K562 (cell line): Measurements from ENCODE around the gene RAD1. TPM values are rescaled to one million over a fixed set of nuclear protein-coding genes. Genes with fewer than 3 reads are reported as not detected.

Experiments
- ATAC-seq: fragments of 200-7000 bp; cut with Tn5 transposase; 3 replicates; pipeline ENCODE4 v1.9.1; 2020; ENCODE audit warnings: moderate library complexity
- BruUV-seq: library from RNA; stranded (reverse); fragments of 400-500 nt; replicated peaks from 2 replicates; lab custom pipeline; 2021; lab: Mats Ljungman, UMichigan
- CTCF ChIA-PET: fragments of 300-600 bp; formaldehyde crosslinking; extraction: SDS; loops from one replicate; lab custom pipeline; 2021; ENCODE audit warnings: low intra/inter-chr PET ratio; lab: Yijun Ruan, JAX
- POLR2A ChIA-PET: fragments of 300-600, 350-650 bp; sonication (Branson Sonifier 250); formaldehyde crosslinking; extraction: SDS; loops from one replicate; lab custom pipeline; 2021; ENCODE audit warnings: antibody characterized with exemption, inconsistent platforms; lab: Yijun Ruan, JAX
- DNase-seq, 4 experiments: peaks; one replicate each; pipeline versions ENCODE4 v3.0.0 to v3.0.0-alpha.2; 2011 to 2018; ENCODE audit warnings: low spot score in 3 of 4, mixed read lengths in 3 of 4; ENCODE audit errors: extremely low read depth in 1 of 4
- FAIRE-seq: peaks from 2 replicates; lab custom pipeline; 2011; peaks lifted over from hg19 to GRCh38; lab: Jason Lieb, UNC
- H2AFZ ChIP-seq: 2 replicates; pipeline ENCODE4 v1.6.0; 2011; ENCODE audit warnings: low read depth, low read length, control low read depth, inconsistent platforms
- H3K27ac ChIP-seq: fragments of 200-600 bp; 3 replicates; pipeline ENCODE4 v1.8.0; 2011; ENCODE audit warnings: low read depth, mild to moderate bottlenecking, control low read depth, inconsistent platforms, low read length, moderate library complexity, mixed read lengths; ENCODE audit errors: extremely low read depth
- H3K27me3 ChIP-seq, 2 experiments: fragments of 300-600 bp in 1 of 2; 2 replicates in 1 of 2; 3 replicates in 1 of 2; pipeline versions ENCODE4 v1.6.0 to v1.8.0; 2011; ENCODE audit warnings: inconsistent platforms in 2 of 2, low read length in 2 of 2, mild to moderate bottlenecking in 1 of 2, mixed read lengths in 1 of 2, moderate library complexity in 1 of 2; ENCODE audit not compliant: control insufficient read depth in 2 of 2, insufficient read depth in 2 of 2
- H3K36me3 ChIP-seq: fragments of 300-600 bp; 3 replicates; pipeline ENCODE4 v1.8.0; 2011; ENCODE audit warnings: mild to moderate bottlenecking, low read length, inconsistent platforms; ENCODE audit not compliant: control insufficient read depth, insufficient read depth
- H3K4me1 ChIP-seq, 2 experiments: fragments of 200-600 bp in 1 of 2; replicated peaks in 1 of 2; 2 replicates in 1 of 2; 3 replicates in 1 of 2; pipeline versions ENCODE4 v1.5.1 to v1.8.0; 2011; ENCODE audit warnings: inconsistent platforms in 2 of 2, low read length in 2 of 2, mild to moderate bottlenecking in 1 of 2, mixed read lengths in 1 of 2, moderate library complexity in 1 of 2; ENCODE audit not compliant: control insufficient read depth in 2 of 2, insufficient read depth in 2 of 2
- H3K4me2 ChIP-seq: 2 replicates; pipeline ENCODE4 v1.6.1; 2011; ENCODE audit warnings: low read length, control low read depth, inconsistent platforms, mixed read lengths; ENCODE audit not compliant: insufficient read depth
- H3K4me3 ChIP-seq: fragments of 200-600 bp; sonication (generic), shearing (Covaris generic); 2 replicates; pipeline ENCODE4 v1.5.1; 2016; ENCODE audit warnings: control low read depth, inconsistent platforms
- H3K79me2 ChIP-seq: fragments of 200-600 bp; 3 replicates; pipeline ENCODE4 v1.8.0; 2011; ENCODE audit warnings: low read length, inconsistent platforms; ENCODE audit not compliant: control insufficient read depth, insufficient read depth
- H3K9ac ChIP-seq, 2 experiments: 2 replicates each; pipeline versions ENCODE4 v1.6.0 to v1.6.1; 2011; ENCODE audit warnings: low read depth in 2 of 2, low read length in 2 of 2, control low read depth in 1 of 2, inconsistent platforms in 1 of 2, mild to moderate bottlenecking in 1 of 2, mixed read lengths in 1 of 2; ENCODE audit not compliant: insufficient read depth in 1 of 2
- H3K9me1 ChIP-seq: one replicate; pipeline ENCODE4 v1.6.0; 2011; ENCODE audit warnings: inconsistent platforms, mild to moderate bottlenecking, low read length, moderate library complexity; ENCODE audit not compliant: control insufficient read depth, insufficient read depth
- H3K9me3 ChIP-seq: replicated peaks from 2 replicates; pipeline ENCODE4 v1.5.1; 2011; ENCODE audit warnings: low read depth, low read length, inconsistent platforms; ENCODE audit not compliant: control insufficient read depth, insufficient read depth
- H4K20me1 ChIP-seq: replicated peaks from 2 replicates; pipeline ENCODE4 v1.6.1; 2011; ENCODE audit warnings: low read length, inconsistent platforms, mixed read lengths; ENCODE audit not compliant: control insufficient read depth, insufficient read depth
- BACH1 ChIP-seq: fragments of 200-800 bp; sonication (Bioruptor generic); IDR thresholded peaks from 2 replicates; pipeline ENCODE4 v1.6.1; 2016; ENCODE audit warnings: missing genetic modification characterization, missing compliant biosample characterization
- BRCA1 ChIP-seq, 2 experiments: fragments of 450-650 bp in 1 of 2; sonication (generic) in 1 of 2; formaldehyde crosslinking in 1 of 2; IDR thresholded peaks; 2 replicates each; pipeline versions ENCODE4 v1.5.0 to v1.6.1; 2017 to 2020; ENCODE audit warnings: mild to moderate bottlenecking in 1 of 2, missing genetic modification reagents in 1 of 2
- NR3C1 ChIP-seq: sonication (generic); formaldehyde crosslinking; IDR thresholded peaks from 2 replicates; pipeline ENCODE4 v1.8.1; 2022; ENCODE audit warnings: missing genetic modification reagents
- PREB ChIP-seq: sonication (generic); formaldehyde crosslinking; IDR thresholded peaks from 2 replicates; pipeline ENCODE4 v1.8.1; 2023; ENCODE audit warnings: mild to moderate bottlenecking, missing genetic modification reagents
- ZMIZ1 ChIP-seq, 2 experiments: fragments of 150-350 bp in 1 of 2; IDR thresholded peaks; 2 replicates each; pipeline ENCODE4 v1.6.1; 2012 to 2016; ENCODE audit warnings: low read depth in 2 of 2, low read length in 2 of 2, mild to moderate bottlenecking in 1 of 2, moderate library complexity in 1 of 2
- ZNF175 ChIP-seq: fragments of 200-800 bp; sonication (Bioruptor generic); IDR thresholded peaks from 2 replicates; pipeline ENCODE4 v1.6.1; 2016; ENCODE audit warnings: low read depth, mild to moderate bottlenecking, missing genetic modification characterization, missing compliant biosample characterization
- ZNF224 ChIP-seq: sonication (generic); formaldehyde crosslinking; IDR thresholded peaks from 2 replicates; pipeline ENCODE4 v1.8.0; 2022; ENCODE audit warnings: mild to moderate bottlenecking, missing genetic modification reagents
- ZNF347 ChIP-seq: fragments of 450-650 bp; formaldehyde crosslinking; IDR thresholded peaks from 2 replicates; pipeline ENCODE4 v1.4.0; 2020; ENCODE audit warnings: low read depth, mild to moderate bottlenecking, moderate library complexity
- ZNF695 ChIP-seq: fragments of 450-650 bp; formaldehyde crosslinking; IDR thresholded peaks from 2 replicates; pipeline ENCODE4 v1.4.0; 2020; ENCODE audit warnings: mild to moderate bottlenecking, moderate library complexity
- WGBS: fragments of 100-300 bp; shearing (Covaris generic); methylation state at CpG from one replicate; pipeline ENCODE4 v1.1.6; 2016; ENCODE audit warnings: low coverage, mixed read lengths; ENCODE audit not compliant: insufficient coverage; ENCODE audit errors: missing lambda C conversion rate; 5-methylcytosine and 5-hydroxymethylcytosine counted together
- in situ Hi-C: fragments of 300-500 bp; cut with MboI; formaldehyde crosslinking; loops from 4 replicates; pipeline ENCODE4 v1.15.0; 2018; ENCODE audit warnings: inconsistent platforms, mixed read lengths
- intact Hi-C: fragments of 100-400 bp; cut with micrococcal nuclease; formaldehyde crosslinking; loops from 2 replicates; pipeline ENCODE4 v1.14.2; 2022
- polyA plus RNA-seq, 8 experiments: library from polyadenylated mRNA; depleted of rRNA in 4 of 8; stranded (reverse) in 5 of 8; unstranded in 3 of 8; fragments of >200 nt; fragmentation: Nextera tagmentation in 2 of 8; fragmentation: Illumina TruSeq in 1 of 8; extraction: Ambion mirVana in 2 of 8; extraction: Trizol in 1 of 8; gene quantifications; 2 replicates each; pipeline versions ENCODE4 v1.2.1 to v1.2.3, GENCODE V29; 2011 to 2014; ENCODE audit warnings: inconsistent platforms in 1 of 8, missing spikeins in 1 of 8
- total RNA-seq, 7 experiments: library from RNA; depleted of rRNA in 6 of 7; stranded (reverse); fragments of >200 nt in 6 of 7; fragmentation: Illumina TruSeq in 2 of 7; extraction: Trizol in 2 of 7; gene quantifications; 2 replicates each; pipeline versions ENCODE4 v1.2.1 to v1.2.3, GENCODE V29; 2011 to 2021; ENCODE audit warnings: low replicate concordance in 1 of 7

RAD1 gene
- total and polyA plus RNA-seq, 9 of the 15 experiments (the other 6 are each of a cell fraction or from before 2014, with no cell fraction given) = 44.5 to 148 (median 60.8) TPM

- no peak for ATAC-seq
- no peak for TF ChIP-seq NR3C1 (CRISPR knock-in tag)
- TF ChIP-seq ZNF347 = no peak
- no peak for TF ChIP-seq ZNF224
- TF ChIP-seq ZNF695 (CRISPR knock-in tag) = no peak
- TF ChIP-seq BACH1 (tag) = no peak
- no peak for TF ChIP-seq ZNF175 (CRISPR knock-in tag)
- no peak for TF ChIP-seq BRCA1 (IDR thresholded peaks at IDR 0.05)
- no peak for TF ChIP-seq BRCA1 (CRISPR knock-in tag; IDR thresholded peaks at IDR 0.05)
- TF ChIP-seq PREB (CRISPR knock-in tag) = no peak
- no peak for TF ChIP-seq ZMIZ1 (IDR thresholded peaks at IDR 0.05; ENCODE audit: low read depth in 2 of 2, low read length in 2 of 2)
- no peaks in the 10 kb centered on the region for H3K27me3 ChIP-seq
Observed at GRCh38 chr5:34858790-34859189, 56.5 kb downstream of the RAD1 start.

More at GRCh38 chr5:34858790-34859189, 56.5 kb downstream of the RAD1 start:
- Histone ChIP-seq H3K9me1 (no peaks in the 10 kb centered on the region), H3K4me1 (no peaks in the 10 kb centered on the region; a peak in 1 of 5 replicates), H3K79me2 (no peaks in the 10 kb centered on the region), H4K20me1 (no peaks in the 10 kb centered on the region), H3K4me2 (no peak overlapping the region), H3K9me3 (no peaks in the 10 kb centered on the region), H2AFZ (no peak overlapping the region), H3K9ac (no peak overlapping the region), H3K4me3 (no peak overlapping the region), H3K27ac (no peak overlapping the region), H3K36me3 (no peaks in the 10 kb centered on the region)
- intact Hi-C loops = no loop called here
- BruUV-seq = no TSS peak
- CTCF ChIA-PET = no interaction called here
- DNase-seq (no peak), FAIRE-seq (no peak)
- WGBS = 23% methylated on average over 2 of the region's 2 CpGs
- in situ Hi-C loops = no loop called here
- POLR2A ChIA-PET = interaction anchor here (0.5 to 1.6 kb wide), 4 partner anchors 10 to 118 kb away, joined by 3 read pairs; no protein-coding TSS in a partner anchor
